ENCODE data around the gene SH3BP4. TPM values are rescaled to one million over a fixed set of nuclear protein-coding genes. Genes with fewer than 3 reads are reported as not detected.

SH3BP4 gene
- total and polyA plus RNA-seq, 10 of the 15 experiments (the other 5 are each of a cell fraction or from before 2014, with no cell fraction given): 0.03 to 0.36 TPM; not detected in 8

GRCh38 chr2:234963773-234964615 lies 12.2 kb downstream of the SH3BP4 start:
- RAD21 ChIA-PET (ENCODE audit: unreplicated experiment): no interaction called here
- CTCF ChIA-PET: no interaction called here
- Histone ChIP-seq H3K4me3 (no peak overlapping the region), H3K36me3 (ENCODE audit: control insufficient read depth in 2 of 2, insufficient read depth in 2 of 2, low read length in 1 of 2) (no peaks in the 10 kb centered on the region), H3K27me3 (replicated peaks in 1 of 2; ENCODE audit: control insufficient read depth in 2 of 2, insufficient read depth in 2 of 2, low read length in 1 of 2) (no peaks in the 10 kb centered on the region), H3K27ac (ENCODE audit: control insufficient read depth, insufficient read depth) (no peak overlapping the region), H2AFZ (ENCODE audit: control insufficient read depth, low read depth, low read length) (no peak overlapping the region), H4K20me1 (ENCODE audit: control insufficient read depth, insufficient read depth) (no peaks in the 10 kb centered on the region), H3K79me2 (ENCODE audit: control insufficient read depth, insufficient read depth, low read length) (no peaks in the 10 kb centered on the region), H3K9me3 (replicated peaks; ENCODE audit: control insufficient read depth, insufficient read depth, low read length) (no peaks in the 10 kb centered on the region), H3K9ac (ENCODE audit: control insufficient read depth, insufficient read depth, low read length) (no peak overlapping the region), H3K4me2 (ENCODE audit: control insufficient read depth, insufficient read depth) (no peak overlapping the region), H3K4me1 (ENCODE audit: control insufficient read depth, insufficient read depth, low read length) (no peaks in the 10 kb centered on the region)
- ATAC-seq (no peak), DNase-seq (ENCODE audit: low read depth, low spot score) (no peak), FAIRE-seq (no peak)
- WGBS (ENCODE audit: insufficient coverage, insufficient replicate concordance, low lambda C conversion rate, missing lambda C conversion rate): 25% methylated on average over 11 of the region's 11 CpGs
- POLR2A ChIA-PET: no interaction called here
- no TSS peak for BruUV-seq (replicated peaks)
- SMC1A ChIA-PET (ENCODE audit: uncharacterized antibody, unreplicated experiment): no interaction called here
- intact Hi-C loops (cut with micrococcal nuclease; ENCODE audit: unreplicated experiment): no loop called here
- in situ Hi-C loops (cut with MboI): no loop called here
- no peak for TF ChIP-seq TCF7 (IDR thresholded peaks at IDR 0.05; ENCODE audit: borderline replicate concordance)
- no peak for TF ChIP-seq SPI1 (IDR thresholded peaks at IDR 0.05; ENCODE audit: borderline replicate concordance, insufficient read depth, low read depth, low read length)
- TF ChIP-seq ZNF592 (IDR thresholded peaks at IDR 0.05): no peak
- TF ChIP-seq ZBED1 (IDR thresholded peaks at IDR 0.05; ENCODE audit: borderline replicate concordance): no peak
- no peak for TF ChIP-seq WRNIP1 (IDR thresholded peaks at IDR 0.05; ENCODE audit: borderline replicate concordance, low read depth, low read length)
- TF ChIP-seq NFYB (IDR thresholded peaks at IDR 0.05; ENCODE audit: insufficient read depth, low read depth, low read length): no peak
- TF ChIP-seq TBL1XR1 (IDR thresholded peaks at IDR 0.05; ENCODE audit: low read depth, low read length): no peak
- no peak for TF ChIP-seq RFX5 (IDR thresholded peaks at IDR 0.05; ENCODE audit: low read depth, low read length)
- TF ChIP-seq, protein P1, sequence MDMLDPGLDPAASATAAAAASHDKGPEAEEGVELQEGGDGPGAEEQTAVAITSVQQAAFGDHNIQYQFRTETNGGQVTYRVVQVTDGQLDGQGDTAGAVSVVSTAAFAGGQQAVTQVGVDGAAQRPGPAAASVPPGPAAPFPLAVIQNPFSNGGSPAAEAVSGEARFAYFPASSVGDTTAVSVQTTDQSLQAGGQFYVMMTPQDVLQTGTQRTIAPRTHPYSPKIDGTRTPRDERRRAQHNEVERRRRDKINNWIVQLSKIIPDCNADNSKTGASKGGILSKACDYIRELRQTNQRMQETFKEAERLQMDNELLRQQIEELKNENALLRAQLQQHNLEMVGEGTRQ (IDR thresholded peaks at IDR 0.05; ENCODE audit: borderline replicate concordance, low read depth, low read length): no peak
- TF ChIP-seq RUNX3 (IDR thresholded peaks at IDR 0.05; ENCODE audit: low read length): no peak
- no peak for TF ChIP-seq CHD2 (IDR thresholded peaks at IDR 0.05; ENCODE audit: borderline replicate concordance, low read depth, low read length)
- no peak for TF ChIP-seq FOXK2 (IDR thresholded peaks at IDR 0.05)
- TF ChIP-seq RBBP5 (conservative IDR thresholded peaks at IDR 0.05): no peak
- no peak for TF ChIP-seq NR2C2 (IDR thresholded peaks at IDR 0.05; ENCODE audit: borderline replicate concordance, control insufficient read depth, insufficient read length, low read depth)
- TF ChIP-seq, protein P2, sequence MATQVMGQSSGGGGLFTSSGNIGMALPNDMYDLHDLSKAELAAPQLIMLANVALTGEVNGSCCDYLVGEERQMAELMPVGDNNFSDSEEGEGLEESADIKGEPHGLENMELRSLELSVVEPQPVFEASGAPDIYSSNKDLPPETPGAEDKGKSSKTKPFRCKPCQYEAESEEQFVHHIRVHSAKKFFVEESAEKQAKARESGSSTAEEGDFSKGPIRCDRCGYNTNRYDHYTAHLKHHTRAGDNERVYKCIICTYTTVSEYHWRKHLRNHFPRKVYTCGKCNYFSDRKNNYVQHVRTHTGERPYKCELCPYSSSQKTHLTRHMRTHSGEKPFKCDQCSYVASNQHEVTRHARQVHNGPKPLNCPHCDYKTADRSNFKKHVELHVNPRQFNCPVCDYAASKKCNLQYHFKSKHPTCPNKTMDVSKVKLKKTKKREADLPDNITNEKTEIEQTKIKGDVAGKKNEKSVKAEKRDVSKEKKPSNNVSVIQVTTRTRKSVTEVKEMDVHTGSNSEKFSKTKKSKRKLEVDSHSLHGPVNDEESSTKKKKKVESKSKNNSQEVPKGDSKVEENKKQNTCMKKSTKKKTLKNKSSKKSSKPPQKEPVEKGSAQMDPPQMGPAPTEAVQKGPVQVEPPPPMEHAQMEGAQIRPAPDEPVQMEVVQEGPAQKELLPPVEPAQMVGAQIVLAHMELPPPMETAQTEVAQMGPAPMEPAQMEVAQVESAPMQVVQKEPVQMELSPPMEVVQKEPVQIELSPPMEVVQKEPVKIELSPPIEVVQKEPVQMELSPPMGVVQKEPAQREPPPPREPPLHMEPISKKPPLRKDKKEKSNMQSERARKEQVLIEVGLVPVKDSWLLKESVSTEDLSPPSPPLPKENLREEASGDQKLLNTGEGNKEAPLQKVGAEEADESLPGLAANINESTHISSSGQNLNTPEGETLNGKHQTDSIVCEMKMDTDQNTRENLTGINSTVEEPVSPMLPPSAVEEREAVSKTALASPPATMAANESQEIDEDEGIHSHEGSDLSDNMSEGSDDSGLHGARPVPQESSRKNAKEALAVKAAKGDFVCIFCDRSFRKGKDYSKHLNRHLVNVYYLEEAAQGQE (IDR thresholded peaks at IDR 0.05; ENCODE audit: low read depth, low read length): no peak
- TF ChIP-seq EED (IDR thresholded peaks at IDR 0.05; ENCODE audit: low read depth): no peak

Measured in GM12878 (cell line).